Body of pancreas (tissue), 4 donors: ENCODE data around the gene FOXA3.

Source experiments
- CTCF ChIP-seq, 7 experiments: fragments of 450-650 bp in 4 of 7; fragments of 200-600 bp in 3 of 7; sonication (generic) in 3 of 7; IDR thresholded peaks; one replicate each; pipeline ENCODE4 v1.5.1; 2016 to 2019; ENCODE audit warnings: antibody characterized with exemption in 7 of 7
- POLR2A ChIP-seq, 3 donors: fragments of 450-650 bp; IDR thresholded peaks; one replicate each; pipeline ENCODE4 v1.6.1; 2016; ENCODE audit warnings: antibody characterized with exemption in 3 of 3, mild to moderate bottlenecking in 2 of 3

GRCh38 chr19:45816236-45817009 is 47.7 kb upstream of the FOXA3 start:
- TF ChIP-seq CTCF (IDR thresholded peaks at IDR 0.05) (no peak), POLR2A (IDR thresholded peaks at IDR 0.05) (no peak)
